Measurements from ENCODE around the gene COMT. TPM values are rescaled to one million over a fixed set of nuclear protein-coding genes. Genes with fewer than 3 reads are reported as not detected.

COMT gene
- total and polyA plus RNA-seq, 9 of the 15 experiments (the other 6 are each of a cell fraction or from before 2014, with no cell fraction given) = 12.5 to 351 (median 155) TPM

DNA sequence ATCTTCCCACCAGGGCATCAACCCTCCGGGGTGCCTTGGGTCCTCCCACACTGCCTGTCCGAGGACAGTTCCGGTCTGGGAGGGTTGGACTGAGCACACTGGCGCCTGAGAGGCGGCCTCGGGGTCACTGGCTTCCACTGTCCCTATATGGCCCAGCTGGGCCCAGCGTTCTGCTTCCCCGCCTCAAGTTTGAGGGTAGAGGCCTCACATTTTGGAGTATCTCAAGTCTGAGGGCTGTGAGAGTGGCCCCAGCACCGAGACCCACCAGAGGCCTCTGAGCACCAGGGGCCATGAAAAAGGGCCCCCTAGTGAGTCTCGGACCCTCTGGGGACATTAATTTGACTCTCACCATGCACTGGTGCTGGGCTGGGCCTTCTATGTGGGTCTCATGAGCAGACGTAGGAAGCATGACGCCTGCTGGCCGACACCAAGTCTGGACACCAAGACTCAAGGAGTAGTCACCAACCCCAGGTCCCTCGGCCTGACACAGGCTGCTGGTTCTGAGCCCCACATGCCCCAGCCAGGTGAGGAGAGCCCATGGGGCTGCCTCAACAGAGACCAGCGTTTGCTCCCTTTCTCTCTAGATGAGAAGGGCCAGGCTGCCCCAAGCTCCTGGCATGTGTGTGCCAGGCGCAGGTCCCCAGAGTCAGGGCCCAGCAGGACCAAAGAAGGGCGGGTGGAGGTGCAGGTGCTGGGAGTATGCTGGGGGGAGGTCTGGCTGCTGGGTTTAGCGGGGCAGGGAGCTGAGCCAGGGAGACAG lies 47.6 kb downstream of the COMT start (continued):
- TF ChIP-seq VEZF1 (CRISPR knock-in tag; IDR thresholded peaks at IDR 0.05) = no peak; the same call in 1 of the 2 replicates
- no peak for TF ChIP-seq ZNF274 (IDR thresholded peaks at IDR 0.05; ENCODE audit: borderline replicate concordance, low read depth, low read length)
- TF ChIP-seq UBTF (IDR thresholded peaks at IDR 0.05; ENCODE audit: borderline replicate concordance in 1 of 2, low read depth in 2 of 2, low read length in 2 of 2) = peak; percentile 41 to 42; a peak in 1 of 4 replicates
- TF ChIP-seq, protein P1, sequence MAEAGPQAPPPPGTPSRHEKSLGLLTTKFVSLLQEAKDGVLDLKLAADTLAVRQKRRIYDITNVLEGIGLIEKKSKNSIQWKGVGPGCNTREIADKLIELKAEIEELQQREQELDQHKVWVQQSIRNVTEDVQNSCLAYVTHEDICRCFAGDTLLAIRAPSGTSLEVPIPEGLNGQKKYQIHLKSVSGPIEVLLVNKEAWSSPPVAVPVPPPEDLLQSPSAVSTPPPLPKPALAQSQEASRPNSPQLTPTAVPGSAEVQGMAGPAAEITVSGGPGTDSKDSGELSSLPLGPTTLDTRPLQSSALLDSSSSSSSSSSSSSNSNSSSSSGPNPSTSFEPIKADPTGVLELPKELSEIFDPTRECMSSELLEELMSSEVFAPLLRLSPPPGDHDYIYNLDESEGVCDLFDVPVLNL (CRISPR knock-in tag; IDR thresholded peaks at IDR 0.05; ENCODE audit: low read depth) = no peak
- TF ChIP-seq DPF2 (IDR thresholded peaks at IDR 0.05) = peak; percentile 38
- TF ChIP-seq ZNF384 (IDR thresholded peaks at IDR 0.05; ENCODE audit: low read depth, low read length) = no peak
- TF ChIP-seq ARID4B (CRISPR knock-in tag; IDR thresholded peaks at IDR 0.05) = no peak
- TF ChIP-seq FOXK2 (conservative IDR thresholded peaks at IDR 0.05 in 1 of 2, IDR thresholded peaks at IDR 0.05 in 1 of 2; ENCODE audit: low read depth in 2 of 2) = no peak
- no peak for TF ChIP-seq TOE1 (IDR thresholded peaks at IDR 0.05; ENCODE audit: borderline replicate concordance)
- no peak for TF ChIP-seq TOE1 (CRISPR knock-in tag; IDR thresholded peaks at IDR 0.05; ENCODE audit: borderline replicate concordance, low read depth)
- no peak for TF ChIP-seq HLTF (IDR thresholded peaks at IDR 0.05)
- TF ChIP-seq RFX1 (IDR thresholded peaks at IDR 0.05) = no peak
- no peak for TF ChIP-seq MEF2A (IDR thresholded peaks at IDR 0.05; ENCODE audit: control insufficient read depth, low read depth, low read length)
- no peak for TF ChIP-seq CHCHD3 (CRISPR knock-in tag; IDR thresholded peaks at IDR 0.05)
- TF ChIP-seq ARHGAP35 (IDR thresholded peaks at IDR 0.05; ENCODE audit: partially characterized antibody) = no peak
- TF ChIP-seq GABPA (tag; conservative IDR thresholded peaks at IDR 0.05; ENCODE audit: low read depth) = no peak
- TF ChIP-seq ZNF239 (CRISPR knock-in tag; IDR thresholded peaks at IDR 0.05) = no peak
- no peak for TF ChIP-seq ZNF408 (CRISPR knock-in tag; IDR thresholded peaks at IDR 0.05; ENCODE audit: low read depth)
